Head of caudate nucleus (tissue), 42 donors: Measurements from ENCODE around the gene REG4.
"Not testable (repeated sequence)": the region's sequence is repeated elsewhere in the genome, so short reads cannot be mapped to it uniquely, and the experiment has no call there.

Experiments
- DNase-seq, 42 donors: peaks; one replicate each; pipeline versions ENCODE4 v3.0.0 to v3.0.0-alpha.2; 2020 to 2021; ENCODE audit warnings: mixed read lengths in 7 of 42
- intact Hi-C: fragments of 100-400 bp; cut with DNase I; formaldehyde crosslinking; loops from one replicate; pipeline ENCODE4 v1.15.0; 2022

Gene REG4

GRCh38 chr1:119811387-119811786 is at the start of gene REG4:
REG4 (minus strand) TSS chr1:119811460; CDS start chr1:119808769, 2,691 bp downstream.
- no peak for DNase-seq
- intact Hi-C loops: no loop called here

GRCh38 chr1:119859647-119860046 is 48.4 kb upstream of the REG4 start:
- DNase-seq: no peak
- intact Hi-C loops: no loop called here

GRCh38 chr1:119858556-119859214 is 47.4 kb upstream of the REG4 start:
- DNase-seq, intact Hi-C loops: not testable (repeated sequence)

- no peak for DNase-seq
- intact Hi-C loops: no loop called here
Observed at GRCh38 chr1:119858126-119858525, 46.9 kb upstream of the REG4 start.

GRCh38 chr1:119853155-119853554 is 41.9 kb upstream of the REG4 start:
- intact Hi-C loops: no loop called here
- DNase-seq: no peak

- intact Hi-C loops, DNase-seq: not testable (repeated sequence)
Observed at GRCh38 chr1:119844206-119844605, 32.9 kb upstream of the REG4 start.

GRCh38 chr1:119841306-119841705 is 30.0 kb upstream of the REG4 start:
- no peak for DNase-seq
- intact Hi-C loops: no loop called here

GRCh38 chr1:119840745-119841144 is 29.5 kb upstream of the REG4 start:
- no peak for DNase-seq
- intact Hi-C loops: no loop called here

- no peak for DNase-seq
- intact Hi-C loops: no loop called here
Observed at GRCh38 chr1:119838236-119838635, 27.0 kb upstream of the REG4 start.

- no peak for DNase-seq
- intact Hi-C loops: no loop called here
Observed at GRCh38 chr1:119834990-119835389, 23.7 kb upstream of the REG4 start.

- intact Hi-C loops: no loop called here
- no peak for DNase-seq
Observed at GRCh38 chr1:119831027-119831426, 19.8 kb upstream of the REG4 start.

- peak in 2 of 42 donors; percentile 4 to 12 for DNase-seq
- intact Hi-C loops: no loop called here
Observed at GRCh38 chr1:119829625-119830024, 18.4 kb upstream of the REG4 start.

- intact Hi-C loops, DNase-seq: not testable (repeated sequence)
Observed at GRCh38 chr1:119829006-119829405, 17.7 kb upstream of the REG4 start.

GRCh38 chr1:119828266-119828665 is 17.0 kb upstream of the REG4 start:
- intact Hi-C loops: no loop called here
- no peak for DNase-seq

- intact Hi-C loops: no loop called here
Observed at GRCh38 chr1:119827010-119827409, 15.8 kb upstream of the REG4 start.

GRCh38 chr1:119822406-119822805 is 11.1 kb upstream of the REG4 start:
- intact Hi-C loops: no loop called here
- no peak for DNase-seq

More at GRCh38 chr1:119827010-119827409, 15.8 kb upstream of the REG4 start:
- no peak for DNase-seq

GRCh38 chr1:119818181-119818580 is 6.9 kb upstream of the REG4 start:
- intact Hi-C loops: no loop called here
- DNase-seq: no peak

GRCh38 chr1:119816407-119816806 is 5.1 kb upstream of the REG4 start:
- intact Hi-C loops: no loop called here

GRCh38 chr1:119815928-119816327 is 4.7 kb upstream of the REG4 start:
- intact Hi-C loops: no loop called here
- DNase-seq: no peak

More at GRCh38 chr1:119816407-119816806, 5.1 kb upstream of the REG4 start:
- DNase-seq: no peak

- intact Hi-C loops: no loop called here
- DNase-seq: no peak
Observed at GRCh38 chr1:119815361-119815760, 4.1 kb upstream of the REG4 start.

GRCh38 chr1:119814288-119814687 is 3.0 kb upstream of the REG4 start:
- no peak for DNase-seq
- intact Hi-C loops: no loop called here
